ENCODE results near the gene SHROOM2.

The SHROOM2 gene

DNA sequence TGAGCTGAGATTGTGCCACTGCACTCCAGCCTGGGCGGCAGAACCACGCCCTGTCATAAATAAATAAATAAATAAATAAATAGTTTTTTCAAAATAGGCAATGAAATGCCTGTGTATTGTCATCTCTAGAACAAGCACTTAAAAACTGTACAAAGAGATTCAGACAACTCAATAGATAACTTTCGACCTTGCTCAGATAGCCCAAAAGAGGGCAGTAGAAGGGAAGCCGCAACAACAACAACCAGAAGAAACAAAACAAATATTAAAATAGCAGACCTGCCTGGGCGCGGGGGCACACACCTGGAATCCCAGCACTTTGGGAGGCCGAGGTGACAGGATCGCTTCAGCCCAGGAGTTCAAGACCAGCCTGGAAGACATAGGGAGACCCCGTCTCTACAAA is 171.5 kb downstream of the SHROOM2 start:
- no peak for DNase-seq

DNA sequence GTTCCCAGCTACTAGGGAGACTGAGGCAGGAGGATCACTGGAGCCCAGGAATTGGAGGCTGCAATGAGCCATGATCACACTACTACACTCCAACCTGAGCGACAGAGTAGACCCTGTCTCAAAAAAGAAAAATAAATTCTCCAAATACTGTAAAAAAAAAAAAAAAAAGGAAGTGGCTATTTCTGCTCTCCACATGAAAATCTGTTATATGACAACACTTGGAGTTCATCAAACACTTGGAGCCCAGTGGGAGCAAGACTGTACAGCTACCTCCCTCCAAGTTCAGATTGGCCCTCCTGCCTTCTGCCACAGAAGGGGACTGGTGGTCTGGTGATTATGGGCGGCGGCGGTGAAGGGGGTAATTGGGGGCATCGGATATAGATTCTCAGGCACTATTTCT is 172.0 kb downstream of the SHROOM2 start:
- no peak for DNase-seq

DNA sequence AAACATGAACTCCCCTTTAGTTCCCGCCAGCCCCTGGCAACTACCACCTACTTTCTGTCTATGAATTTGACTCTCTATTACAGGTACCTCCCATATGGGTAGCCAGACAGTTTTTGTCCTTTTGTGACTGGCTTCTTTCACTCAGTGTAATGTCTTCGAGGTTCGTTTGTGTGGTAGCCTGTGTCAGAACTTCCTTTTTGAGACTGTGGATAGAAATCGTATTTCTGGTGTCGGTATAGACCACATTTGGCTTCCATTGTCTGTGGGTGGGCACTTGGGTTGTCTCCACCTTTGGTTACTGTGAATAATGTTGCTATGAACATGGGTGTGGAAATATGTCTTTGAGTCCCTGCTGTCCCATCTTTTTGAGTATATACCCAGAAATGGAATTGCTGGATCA is 175.5 kb downstream of the SHROOM2 start:
- no peak for DNase-seq

DNA sequence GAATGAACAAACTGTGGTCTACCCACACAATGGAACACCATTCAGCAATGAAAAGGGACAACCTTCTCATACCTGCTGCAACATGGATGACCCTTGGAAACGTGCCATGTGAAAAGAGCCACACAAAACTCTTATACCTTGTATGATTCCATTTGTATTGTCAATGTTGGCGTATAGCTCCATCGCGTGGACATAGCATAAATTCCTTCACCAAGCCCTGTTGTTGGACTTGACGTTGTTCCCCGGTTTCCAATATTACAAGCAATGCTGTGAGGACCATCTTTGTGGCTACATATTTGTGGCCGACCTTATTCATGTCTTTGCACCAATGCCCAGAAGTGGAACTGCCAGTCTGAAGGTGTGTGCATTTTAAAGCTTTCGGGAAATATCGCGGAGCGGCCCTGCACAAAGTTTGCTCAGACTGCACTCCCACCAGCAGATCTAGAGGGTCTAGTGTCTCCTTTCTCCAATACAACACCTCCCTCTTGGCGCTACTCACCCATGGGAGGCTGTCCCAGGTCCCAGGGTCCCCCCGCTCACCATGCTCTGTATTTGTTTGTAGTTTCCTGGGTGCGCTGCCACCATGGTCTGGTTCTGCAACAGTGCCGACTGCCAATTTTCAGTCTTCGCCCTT is 180.7 kb downstream of the SHROOM2 start, which contains the start of gene CLDN34:
CLDN34 (plus strand) TSS at position 584 of the 634 bp plus-strand sequence; CDS start at position 584, 0 bp downstream.
- no peak for DNase-seq

DNA sequence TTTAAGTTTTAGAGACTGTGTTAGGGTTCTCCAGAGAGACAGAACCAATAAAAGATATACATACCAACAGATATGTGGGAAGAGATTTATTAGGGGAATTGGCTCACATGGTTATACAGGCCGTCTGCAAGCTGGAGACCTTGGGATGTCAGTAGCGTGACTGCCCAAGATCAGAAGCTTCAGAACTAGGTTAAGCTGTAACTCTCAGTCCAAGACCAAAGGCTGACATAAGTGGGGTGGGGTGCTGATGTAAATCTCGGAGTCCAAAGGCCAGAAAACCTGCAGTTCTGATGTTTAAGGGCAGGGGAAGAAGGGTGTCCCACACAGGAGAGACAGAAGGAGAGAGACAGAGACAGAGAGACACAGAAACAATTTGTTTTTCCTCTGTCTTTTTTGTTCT is 191.4 kb downstream of the SHROOM2 start:
- DNase-seq, result no peak

DNA sequence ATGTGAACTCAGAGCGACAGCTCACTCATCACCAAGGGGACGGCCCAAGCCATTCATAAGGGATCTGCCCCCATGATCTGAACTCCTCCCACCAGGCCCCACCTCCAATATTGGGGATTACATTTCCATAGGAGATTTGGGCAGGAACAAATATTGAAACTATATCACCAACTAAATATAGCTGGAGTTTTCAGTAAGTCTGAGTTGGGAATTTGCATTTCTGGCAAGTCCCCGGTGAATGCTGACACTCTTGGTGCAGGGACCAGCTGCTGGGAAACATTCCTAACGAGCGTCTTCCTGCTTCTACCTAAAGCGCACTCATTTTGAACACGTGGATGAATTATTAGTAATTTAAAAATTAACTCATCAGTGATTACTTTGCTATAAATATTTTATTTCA is 194.2 kb downstream of the SHROOM2 start:
- no peak for DNase-seq

DNA sequence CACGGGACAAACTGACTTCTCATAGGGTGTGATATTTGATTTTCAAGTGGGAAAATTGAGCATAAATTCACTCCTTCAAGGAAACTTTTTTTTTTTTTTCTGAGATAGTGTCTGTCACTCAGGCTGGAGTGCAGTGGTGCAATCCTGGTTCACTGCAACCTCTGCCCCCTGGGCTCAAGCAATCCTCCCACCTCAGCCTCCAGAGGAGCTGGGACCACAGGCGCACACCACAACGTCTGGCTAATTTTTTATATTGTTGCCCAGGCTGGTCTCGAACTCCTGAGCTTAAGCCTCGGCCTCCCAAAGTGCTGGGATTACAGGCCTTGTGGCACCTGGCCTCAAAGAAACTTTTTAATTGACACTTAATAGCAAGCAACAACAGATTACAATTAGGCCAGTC is 194.7 kb downstream of the SHROOM2 start:
- no peak for DNase-seq

DNA sequence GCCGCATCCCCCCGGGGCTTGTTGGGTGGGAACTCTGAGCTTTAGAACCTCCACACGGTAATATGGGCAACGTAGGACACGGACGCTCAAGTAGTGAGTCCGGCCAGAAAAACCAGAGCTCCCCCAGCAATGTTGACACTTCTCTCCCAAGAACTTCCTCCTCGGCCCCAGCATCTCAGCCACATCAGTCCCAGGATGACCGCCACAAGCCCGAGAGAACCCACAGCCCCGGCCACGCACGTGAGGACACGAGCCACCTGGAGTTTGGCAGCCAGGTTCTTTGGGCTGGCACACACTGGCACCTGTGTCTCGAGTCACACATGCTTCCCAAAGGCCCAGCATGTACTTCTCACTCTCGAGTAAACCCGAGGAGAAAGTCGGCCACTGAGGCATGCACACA is 197.2 kb downstream of the SHROOM2 start:
- DNase-seq, result no peak

DNA sequence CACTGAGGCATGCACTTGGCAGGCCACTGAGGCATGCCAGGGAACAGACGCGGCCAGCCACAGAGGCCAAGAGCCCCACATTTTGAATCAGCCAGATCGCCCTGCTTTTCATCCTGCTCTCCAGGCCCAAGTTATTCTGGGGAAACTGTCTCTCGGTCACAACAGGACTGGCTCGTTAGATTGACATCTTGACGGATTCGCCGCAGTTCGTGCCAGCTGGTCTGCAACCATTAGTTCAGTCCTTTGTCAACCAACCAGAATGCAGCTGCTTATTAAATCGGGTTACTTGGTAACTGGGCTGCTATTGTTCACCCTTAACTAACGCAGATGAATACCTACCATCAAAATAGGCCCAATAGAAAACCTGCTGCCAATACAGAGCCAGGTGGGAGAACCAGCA is 197.6 kb downstream of the SHROOM2 start:
- DNase-seq, result no peak

DNA sequence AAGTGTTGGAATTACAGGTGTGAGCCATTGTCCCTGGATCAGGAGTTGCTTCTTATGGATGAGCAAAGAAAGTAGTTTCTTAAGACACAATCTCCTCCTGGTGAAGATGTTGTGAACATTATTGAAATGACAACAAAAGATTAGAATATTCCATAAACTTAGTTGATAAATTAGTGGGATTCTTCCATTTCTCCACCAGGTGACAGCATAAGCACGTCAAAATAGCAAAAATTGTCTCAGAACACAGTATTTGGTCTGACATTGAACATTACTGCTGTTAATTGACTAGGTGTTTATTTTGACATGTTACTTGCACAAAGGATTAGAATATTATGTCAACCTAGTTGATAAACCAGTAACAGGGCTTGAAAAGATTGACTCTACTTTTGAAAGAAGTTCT is 202.5 kb downstream of the SHROOM2 start:
- no peak for DNase-seq

DNA sequence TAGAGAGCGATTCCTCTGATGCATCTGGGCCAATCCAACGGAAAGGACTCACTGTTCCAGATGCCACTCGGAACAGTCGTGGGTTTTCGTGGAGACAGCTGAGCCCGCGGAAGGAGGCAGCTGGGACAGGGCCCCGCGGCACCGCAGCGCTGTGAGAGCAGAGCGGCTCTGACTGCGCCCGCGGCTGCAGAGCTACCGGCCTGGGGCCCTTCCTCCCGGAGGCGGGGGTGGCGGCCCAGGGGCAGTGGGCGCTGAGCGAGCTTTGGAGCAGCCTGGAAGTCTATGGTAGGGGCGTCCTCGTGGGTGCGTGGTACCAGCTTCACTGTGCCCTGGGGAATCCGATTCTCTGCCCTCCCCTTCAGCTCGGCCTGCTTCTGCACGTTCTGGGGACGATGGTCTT is 205.8 kb downstream of the SHROOM2 start:
- no peak for DNase-seq

DNA sequence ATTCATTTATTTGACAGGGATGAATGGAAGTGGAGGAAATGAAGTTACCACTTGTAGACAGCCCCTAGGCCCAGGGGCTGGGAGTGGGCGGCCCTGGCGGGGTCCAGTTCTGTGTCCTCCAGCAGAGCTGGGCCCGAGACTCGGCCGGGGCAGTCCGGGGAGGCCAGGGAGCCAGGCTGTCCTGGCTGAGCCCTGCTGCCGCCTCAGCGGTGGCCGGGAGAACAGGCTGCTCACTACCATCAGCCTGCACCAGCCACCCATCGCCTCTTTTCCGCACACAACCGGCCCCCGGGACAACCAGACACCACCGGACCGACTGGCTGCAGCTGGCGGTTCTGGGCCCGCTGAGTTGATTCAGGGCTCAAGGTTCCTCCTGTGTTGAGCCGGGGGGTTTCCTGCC is 206.5 kb downstream of the SHROOM2 start:
- no peak for DNase-seq

DNA sequence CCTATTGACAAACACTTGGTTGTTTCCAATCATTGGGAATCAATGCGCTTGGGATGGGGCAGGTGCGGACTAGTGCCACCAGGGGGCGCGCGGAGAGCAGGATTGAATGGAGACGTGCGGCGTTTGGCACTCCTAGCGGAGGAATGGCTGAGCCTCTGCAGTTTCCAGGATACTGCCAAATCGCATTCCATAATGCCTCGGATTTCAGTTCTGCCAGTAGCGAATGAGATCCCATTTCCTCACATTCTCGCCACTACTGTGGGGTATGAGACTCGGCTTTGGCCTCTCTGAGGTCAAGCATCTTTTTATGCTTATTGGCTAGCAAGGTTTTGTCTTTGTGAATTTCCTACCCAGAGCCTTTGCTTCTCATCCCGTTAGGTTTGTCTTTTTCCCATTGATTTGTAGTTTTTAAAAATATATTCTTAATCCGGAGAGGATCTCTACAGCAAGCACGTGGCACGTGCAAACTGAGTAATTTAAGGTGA is 209.7 kb downstream of the SHROOM2 start:
- peak; percentile 77 for DNase-seq

DNA sequence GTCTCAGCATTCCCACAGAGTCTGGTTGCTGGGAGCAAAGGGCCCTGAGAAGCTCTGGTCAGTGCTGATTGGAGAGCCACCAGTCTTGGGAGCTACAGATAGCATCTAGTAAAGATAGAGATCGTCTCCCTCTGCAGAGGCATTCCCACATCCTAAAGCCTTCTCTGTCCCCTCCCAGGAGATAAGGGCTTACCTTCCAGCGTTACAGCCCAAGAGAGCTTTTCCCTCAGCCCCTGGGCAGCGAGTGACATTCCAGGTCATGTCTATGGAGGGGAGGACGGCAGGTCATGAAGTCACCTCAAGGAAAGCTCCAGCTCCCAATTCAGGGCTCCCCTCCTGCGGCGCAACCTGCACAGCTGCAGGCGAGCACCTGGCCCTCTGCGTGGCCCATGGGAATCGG is 210.8 kb downstream of the SHROOM2 start:
- DNase-seq, result no peak

DNA sequence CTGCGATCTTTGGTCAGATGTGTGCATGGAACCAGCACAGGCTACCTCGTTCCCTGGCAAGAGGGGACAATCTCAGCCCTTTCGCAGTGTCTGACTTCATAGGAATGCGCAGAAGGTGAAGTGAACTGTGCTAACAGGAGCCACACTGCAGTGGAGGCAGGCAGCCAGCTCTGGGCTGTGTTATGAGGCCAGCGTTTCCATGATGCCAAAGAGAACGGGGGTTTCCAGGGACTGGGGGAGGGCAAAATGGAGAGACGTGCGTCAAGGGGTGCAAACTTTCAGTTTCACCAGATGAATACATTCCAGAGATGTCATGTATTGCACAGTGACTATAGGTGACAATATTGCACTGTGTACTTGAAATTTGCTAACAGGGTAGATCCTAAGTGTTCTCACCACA is 211.3 kb downstream of the SHROOM2 start:
- DNase-seq, result peak; percentile 70
